NCI-H526 treated with DMSO at 0.1 percent for 48 hours (cell line): Measurements from ENCODE around the gene DOCK1.

Experiments used
- DNase-seq: peaks from one replicate; lab custom pipeline; 2025; lab: John Stamatoyannopoulos, UW

Gene DOCK1

GRCh38 chr10:127142136-127142535, 236.9 kb downstream of the DOCK1 start:
- DNase-seq = no peak

DNA sequence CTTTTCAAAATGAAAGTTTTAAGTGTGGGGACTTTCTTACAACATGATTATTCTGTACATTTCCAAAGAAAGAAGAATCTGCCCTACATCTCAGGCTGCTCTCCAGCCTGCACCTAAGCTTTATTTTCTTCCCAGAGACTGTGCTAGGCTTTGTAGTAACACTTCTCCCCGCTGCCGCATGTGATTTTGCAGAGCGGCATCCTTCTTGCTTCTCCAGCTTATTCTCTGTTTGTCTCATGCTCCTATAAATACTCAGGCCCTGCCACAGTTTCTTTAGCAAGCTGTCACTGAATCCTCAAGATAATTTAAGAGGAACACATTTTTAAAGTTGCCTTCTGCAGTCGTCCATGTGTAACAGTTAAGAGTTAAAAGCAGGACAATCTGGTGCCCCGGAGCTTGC, 237.6 kb downstream of the DOCK1 start:
- DNase-seq = no peak

DNA sequence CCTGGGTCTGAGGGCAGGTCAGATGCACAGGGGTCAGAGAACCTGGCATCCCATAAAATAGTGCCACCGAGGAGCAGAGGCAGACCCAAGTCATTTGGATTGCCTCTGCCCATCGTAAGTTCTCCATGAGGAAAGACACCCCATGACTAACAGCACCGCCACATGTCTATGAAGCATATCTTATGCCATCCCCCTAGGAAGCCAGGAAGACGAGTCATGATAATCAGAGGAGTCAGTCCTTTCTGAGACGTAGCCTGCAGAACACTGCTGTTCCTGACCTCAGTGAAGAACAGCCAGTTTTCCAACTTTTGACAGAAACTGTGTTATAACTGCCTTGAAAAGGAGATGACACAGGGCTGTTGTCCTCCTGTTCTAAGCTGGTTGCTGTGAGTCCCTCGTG, 239.9 kb downstream of the DOCK1 start:
- no peak for DNase-seq

GRCh38 chr10:127146661-127147060, 241.4 kb downstream of the DOCK1 start:
- no peak for DNase-seq

- DNase-seq = no peak
Measured at GRCh38 chr10:127148066-127148932, 243.1 kb downstream of the DOCK1 start.

- DNase-seq = no peak
Measured at GRCh38 chr10:127148933-127149220, 243.6 kb downstream of the DOCK1 start.

- DNase-seq = no peak
Measured at GRCh38 chr10:127149501-127150081, 244.4 kb downstream of the DOCK1 start.

DNA sequence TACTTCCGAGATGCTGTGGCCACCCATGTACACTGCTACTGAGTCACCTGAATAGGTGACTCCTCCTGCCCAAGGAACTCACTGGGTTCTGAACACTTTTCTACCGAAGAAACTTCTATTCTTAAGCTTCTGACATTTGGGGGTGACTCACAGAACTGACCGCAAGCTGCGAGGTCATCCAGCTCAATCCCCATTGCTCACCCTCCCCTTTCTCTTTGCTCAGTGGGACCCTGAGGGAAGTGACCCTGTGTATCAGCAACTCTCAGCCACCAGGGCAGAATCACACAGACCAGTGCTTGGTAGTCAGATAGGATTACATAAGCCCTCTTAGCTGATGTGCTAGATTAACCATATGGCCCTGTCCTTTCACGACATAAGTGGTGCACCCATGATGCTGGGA, 244.9 kb downstream of the DOCK1 start:
- DNase-seq = no peak

DNA sequence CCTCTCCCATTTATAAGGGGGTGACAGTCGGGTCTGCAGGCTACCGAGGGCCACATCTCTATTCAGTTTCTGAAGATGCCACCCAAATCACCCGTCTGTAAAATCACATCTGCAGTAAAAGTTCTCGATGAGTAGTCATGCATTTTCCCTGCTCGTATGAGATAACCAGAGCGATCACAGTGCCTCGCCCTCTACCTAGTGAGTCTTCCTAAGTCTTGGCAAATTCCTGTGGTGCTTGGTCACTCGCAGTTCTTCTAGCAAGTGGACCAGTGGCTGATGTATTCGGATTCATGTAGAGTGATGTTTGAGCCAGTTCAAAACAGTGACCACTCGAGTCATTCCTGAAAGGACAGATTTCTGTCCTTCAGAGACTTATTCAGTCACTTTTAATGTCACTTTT, 246.3 kb downstream of the DOCK1 start:
- DNase-seq = no peak

- DNase-seq = no peak
Measured at GRCh38 chr10:127151981-127152699, 246.9 kb downstream of the DOCK1 start.

DNA sequence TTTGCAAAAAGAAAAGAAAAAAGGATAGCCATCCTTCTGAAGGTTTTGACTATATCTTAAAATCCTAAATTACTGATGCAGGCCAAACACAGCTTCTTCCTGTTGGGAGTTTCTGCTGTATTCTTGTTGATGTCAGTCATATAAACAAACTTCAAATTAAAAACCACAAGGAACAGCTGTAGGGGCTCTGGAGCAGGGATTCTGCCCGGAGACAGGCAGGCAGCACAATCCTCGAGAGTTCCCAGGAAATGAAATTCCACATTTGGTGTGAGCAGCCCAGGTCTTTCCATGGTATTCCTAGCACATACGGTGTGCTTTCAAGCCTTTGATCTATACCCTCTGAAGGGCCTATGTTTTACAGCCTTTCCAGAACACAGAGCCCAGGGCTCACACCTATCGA, 248.0 kb downstream of the DOCK1 start:
- no peak for DNase-seq

GRCh38 chr10:127154831-127155620, 249.8 kb downstream of the DOCK1 start:
- no peak for DNase-seq

DNA sequence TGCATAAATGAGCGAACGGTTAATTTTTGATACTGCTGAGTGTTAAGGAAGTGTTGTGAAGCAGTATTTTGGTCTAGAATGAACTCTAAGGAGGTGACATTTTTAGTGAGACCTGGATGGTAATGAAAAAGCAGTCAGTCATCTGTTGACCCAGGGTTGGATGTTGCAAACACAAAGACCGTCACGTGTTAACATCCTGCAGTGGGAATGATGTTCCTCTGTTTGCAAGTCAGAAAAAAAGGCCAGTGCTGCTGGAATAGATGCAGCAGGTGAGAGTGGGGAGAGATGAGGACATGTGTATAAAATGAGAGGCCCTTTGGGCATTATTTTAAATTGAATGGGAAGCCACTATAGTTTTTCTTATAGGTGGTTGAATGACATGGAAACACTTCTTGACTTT, 251.9 kb downstream of the DOCK1 start:
- no peak for DNase-seq

DNA sequence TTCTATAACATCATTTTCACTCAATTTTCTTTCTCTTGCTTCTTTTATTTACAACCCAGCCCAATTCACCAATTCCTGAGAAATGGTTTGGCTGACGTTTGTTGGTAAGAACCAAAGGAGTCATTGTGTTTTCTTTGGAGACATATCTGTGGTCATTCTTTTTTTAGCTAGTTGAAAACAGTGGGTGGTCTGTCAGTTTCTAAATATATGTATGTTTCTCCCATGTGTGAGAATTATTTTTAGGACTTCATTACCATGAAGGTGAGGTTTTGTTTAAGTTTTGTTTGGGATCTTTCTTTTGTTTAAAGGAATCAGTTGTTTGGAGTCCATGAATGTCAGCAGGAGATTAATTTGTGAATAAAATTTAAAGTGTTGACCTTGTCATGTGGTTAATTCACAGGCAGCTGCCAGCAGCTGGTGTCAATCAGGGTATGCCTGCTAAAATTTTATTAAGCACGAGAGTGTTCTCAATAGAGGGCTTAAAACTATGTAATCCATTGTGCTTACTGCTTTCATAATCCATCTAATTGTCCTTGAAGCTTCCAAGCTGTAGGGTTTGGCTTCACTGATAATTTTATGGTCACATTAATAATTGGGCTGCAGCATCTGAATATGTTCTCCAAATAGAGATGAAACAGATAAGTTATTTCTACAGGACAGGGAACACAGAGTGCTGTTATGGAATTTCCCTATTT, 252.4 kb downstream of the DOCK1 start:
- no peak for DNase-seq

DNA sequence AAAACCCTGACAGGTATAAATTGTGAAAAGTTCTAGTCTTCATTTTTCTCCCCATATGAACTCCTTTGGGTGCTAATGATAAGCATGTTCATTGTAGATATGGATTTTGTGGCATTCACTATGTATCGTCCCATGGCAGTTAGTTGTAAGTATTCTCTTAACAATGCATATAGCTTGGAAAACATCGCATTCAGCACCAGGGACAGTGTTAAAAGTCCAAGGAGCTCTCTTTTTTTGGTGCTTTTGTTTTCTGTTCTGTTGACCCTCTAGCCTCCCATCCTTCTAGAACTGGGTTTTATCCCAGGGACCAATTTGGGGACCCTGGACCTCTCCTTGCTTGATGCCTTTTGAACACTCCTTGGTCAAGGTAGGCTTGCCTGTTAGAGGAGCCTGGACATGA, 253.4 kb downstream of the DOCK1 start:
- no peak for DNase-seq

DNA sequence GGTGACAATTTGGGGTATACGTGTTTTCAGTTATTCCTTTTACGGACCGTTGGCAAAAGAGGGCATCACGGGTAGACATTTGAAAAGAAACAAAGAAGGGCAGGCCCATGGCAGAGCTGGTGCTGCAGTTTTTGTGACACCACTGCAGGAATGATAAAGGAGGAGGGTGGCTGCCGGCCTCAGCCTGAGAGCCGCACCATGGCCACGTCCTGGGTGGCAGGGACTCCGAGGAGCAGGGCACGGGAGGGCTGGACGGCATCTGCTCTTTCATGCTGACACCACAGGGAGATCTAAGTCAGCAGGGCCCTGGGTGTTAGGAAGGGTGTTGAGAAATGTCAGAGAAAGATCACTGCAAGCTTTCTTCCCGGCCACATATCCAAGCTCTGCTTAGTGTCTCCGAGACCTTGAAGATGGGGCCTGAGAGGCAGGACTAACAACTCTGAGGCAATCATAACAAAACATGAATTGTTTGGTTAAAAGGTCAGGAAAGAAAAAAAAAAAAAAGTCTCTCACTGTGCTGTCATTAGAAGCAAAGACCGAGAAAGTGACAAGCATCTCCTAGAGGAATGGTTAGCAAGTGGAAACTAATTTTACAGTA, 254.5 kb downstream of the DOCK1 start:
- DNase-seq = no peak

GRCh38 chr10:127161482-127161881, 256.3 kb downstream of the DOCK1 start:
- no peak for DNase-seq

DNA sequence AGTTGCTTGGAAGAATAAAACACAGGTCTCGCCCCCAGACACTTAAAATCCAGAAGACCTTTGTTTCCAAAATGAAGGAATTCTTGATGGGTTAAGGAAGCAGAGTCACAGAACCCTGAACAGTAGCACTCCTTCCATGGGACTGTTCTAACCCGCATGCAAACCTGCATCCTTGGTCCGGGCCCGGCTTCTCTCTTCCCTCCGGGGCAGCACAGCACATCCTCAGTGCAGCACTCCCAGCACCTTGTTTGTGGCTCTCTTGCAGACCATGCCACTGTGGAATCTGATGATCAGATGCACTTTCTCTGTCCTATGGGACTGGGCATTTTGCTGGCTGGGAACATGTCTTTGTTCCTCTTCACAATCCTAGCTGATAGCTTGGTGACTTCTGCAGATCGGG, 257.6 kb downstream of the DOCK1 start:
- no peak for DNase-seq

DNA sequence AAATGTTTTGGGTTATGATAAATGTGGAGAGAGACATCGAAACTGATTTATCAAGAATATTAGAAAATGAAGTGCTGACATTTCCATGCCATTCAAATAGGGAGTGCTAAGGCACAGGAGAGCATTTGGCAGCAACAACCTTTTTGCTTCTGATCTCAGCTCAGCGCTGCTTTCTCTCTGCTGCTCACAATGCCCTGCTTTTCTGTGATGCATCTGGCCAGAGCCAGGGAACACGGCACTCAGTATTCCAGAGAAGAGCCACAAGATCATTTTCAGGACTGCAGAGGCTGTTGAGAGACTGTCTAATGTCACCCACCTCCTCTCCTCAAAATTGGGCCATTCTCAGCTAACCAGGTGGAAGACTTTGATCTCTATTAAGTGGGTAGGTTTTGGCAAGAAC, 263.0 kb downstream of the DOCK1 start:
- no peak for DNase-seq

DNA sequence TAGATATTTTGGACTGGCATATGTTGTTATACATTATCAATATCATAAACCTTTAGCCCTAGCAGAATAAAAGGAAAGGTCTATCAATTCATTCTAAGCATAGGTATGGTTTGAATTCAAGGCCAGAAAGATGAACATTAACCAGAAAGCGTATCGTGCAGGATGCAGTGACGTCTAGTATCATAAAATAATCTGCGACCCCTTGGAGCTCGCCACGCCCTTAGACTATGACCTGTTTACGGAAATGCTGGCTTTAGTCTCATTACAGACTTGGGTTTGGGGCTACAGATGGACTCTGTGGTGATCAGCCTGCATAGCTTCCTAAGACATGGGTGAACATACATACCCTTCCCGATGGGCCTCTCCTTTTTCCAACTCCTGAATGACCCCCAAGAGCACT, 269.6 kb downstream of the DOCK1 start:
- no peak for DNase-seq

DNA sequence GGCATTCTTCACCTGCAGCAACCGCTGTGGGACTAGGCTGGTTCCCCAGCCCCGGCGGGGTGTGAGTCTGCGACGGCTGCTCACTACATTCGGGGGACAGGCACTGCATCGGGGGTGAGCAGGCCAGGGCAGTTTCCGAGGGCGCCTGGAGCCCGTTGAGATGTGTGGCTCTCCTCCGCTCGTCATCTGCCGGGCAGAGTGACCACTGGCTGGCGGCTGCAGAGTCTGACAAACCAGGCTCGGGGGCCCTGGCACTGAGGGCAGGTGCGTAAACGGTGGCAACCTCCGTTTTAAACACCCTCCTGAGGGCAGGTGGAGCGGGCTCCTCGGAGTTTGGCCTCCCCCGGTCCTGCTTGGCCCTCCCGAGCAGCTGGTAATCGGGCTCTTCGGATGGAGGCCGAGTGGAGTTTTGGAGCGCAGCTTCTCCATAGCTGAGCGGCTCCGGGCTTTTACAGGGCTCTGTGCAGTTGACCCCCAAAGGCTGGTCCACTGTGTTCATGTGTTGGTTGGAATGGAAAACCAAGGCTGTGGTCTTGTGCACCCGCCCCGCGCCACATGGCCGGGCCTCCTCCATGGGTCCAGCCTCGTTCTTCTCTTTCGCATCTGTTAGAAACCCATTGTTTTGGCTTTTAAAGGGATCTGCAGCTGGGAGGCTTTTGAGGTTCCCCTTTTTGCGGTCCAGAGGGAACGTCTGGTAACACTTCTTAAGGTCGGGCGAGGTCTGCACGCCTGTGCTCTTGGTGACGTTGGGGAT, 270.3 kb downstream of the DOCK1 start:
- no peak for DNase-seq
